Ovary (tissue), 9 donors: ENCODE measurements around the gene S100A2. TPM values are rescaled to one million over a fixed set of nuclear protein-coding genes. Genes with fewer than 3 reads are reported as not detected.
"Not testable (repeated sequence)": the region's sequence is repeated elsewhere in the genome, so short reads cannot be mapped to it uniquely, and the experiment has no call there.

ENCODE experiments used
- DNase-seq, 5 donors: peaks; one replicate each; pipeline ENCODE4 v3.0.0-alpha.2; 2019 to 2020
- H3K27ac ChIP-seq, 2 donors: fragments of 200-600 bp; one replicate each; pipeline versions ENCODE4 v1.5.1 to v1.8.0; 2019 to 2022
- H3K27me3 ChIP-seq: fragments of 200-600 bp; one replicate; pipeline ENCODE4 v1.8.0; 2022
- H3K36me3 ChIP-seq: fragments of 200-600 bp; sonication (generic); one replicate; pipeline ENCODE4 v1.5.1; 2019
- H3K4me1 ChIP-seq: one replicate; pipeline ENCODE4 v1.8.1; 2013; ENCODE audit warnings: mild to moderate bottlenecking, moderate library complexity; ENCODE audit not compliant: insufficient read depth
- H3K4me3 ChIP-seq: fragments of 200-600 bp; sonication (generic); one replicate; pipeline ENCODE4 v1.5.1; 2017
- H3K9me3 ChIP-seq, 2 donors: fragments of 200-600 bp in 1 of 2; sonication (generic) in 1 of 2; one replicate each; pipeline versions ENCODE4 v1.5.1 to v1.8.1; 2013 to 2019; ENCODE audit warnings: mild to moderate bottlenecking in 1 of 2, moderate library complexity in 1 of 2
- CTCF ChIP-seq, 3 donors: fragments of 450-650 bp in 2 of 3; fragments of 200-600 bp in 1 of 3; IDR thresholded peaks; one replicate each; pipeline versions ENCODE4 v1.5.1 to v1.8.0; 2016 to 2022; ENCODE audit warnings: antibody characterized with exemption in 3 of 3, mild to moderate bottlenecking in 1 of 3
- EP300 ChIP-seq: sonication (generic); formaldehyde crosslinking; IDR thresholded peaks from one replicate; pipeline ENCODE4 v1.6.1; 2017; ENCODE audit warnings: antibody characterized with exemption
- POLR2A ChIP-seq: fragments of 450-650 bp; IDR thresholded peaks from one replicate; pipeline ENCODE4 v1.6.1; 2017; ENCODE audit warnings: antibody characterized with exemption, mild to moderate bottlenecking, moderate library complexity
- WGBS, 3 donors: extraction: QIAGEN DNeasy Blood & Tissue Kit in 1 of 3; methylation state at CpG; one replicate each; pipeline versions ENCODE4 v1.1.5 to v1.1.7; 2013 to 2017; 5-methylcytosine and 5-hydroxymethylcytosine counted together
- intact Hi-C, 4 donors: fragments of 100-400 bp; cut with DNase I; formaldehyde crosslinking; loops; one replicate each; pipeline versions ENCODE4 v1.11.0 to v1.15.1; 2022 to 2023
- polyA plus RNA-seq, 2 donors: library from polyadenylated mRNA; stranded (reverse); fragments of 200-250 nt in 1 of 2; fragments of 350-450 nt in 1 of 2; fragmentation: Illumina TruSeq in 1 of 2; extraction: RNeasy Lipid Tissue Mini Kit (QIAGEN cat#74804) in 1 of 2; gene quantifications; one replicate each; pipeline ENCODE4 v1.2.3, GENCODE V29; 2013 to 2014
- total RNA-seq, 7 donors: library from RNA; depleted of rRNA in 2 of 7; stranded (reverse); fragments of >200 nt in 2 of 7; fragmentation: NEBNext Ultra II Directional in 3 of 7; extraction: Animal tissue kit (Norgen Biotek cat#: 25700) in 3 of 7; gene quantifications; one replicate each; pipeline versions ENCODE4 v1.1.0 to v1.2.4, GENCODE V29; 2016 to 2023
- donor health status: DM: no; HTN: no; CAD: no; lungs with moderate emphysema.
- donor health status: DM: no; HTN: no; CAD: no.
- donor health status: Bipolar disorder and iron deficiency.
- donor health status: DM: yes; HTN: yes; CAD: no.
- donor health status: DM: no; HTN: no; CAD: no.
- donor health status: DM: yes; HTN: yes; CAD: no.

Gene S100A2
- total and polyA plus RNA-seq, 9 donors: 0.61 to 4.0 (median 1.8) TPM; not detected in 2

GRCh38 chr1:153588482-153588881 lies 22.8 kb upstream of the S100A2 start:
- 15 to 39% (median 27%) methylated on average over 2 of the region's 2 CpGs for WGBS, 3 donors
- intact Hi-C loops: no loop called here
- Histone ChIP-seq H3K4me3 (no peak overlapping the region), H3K9me3 (no peaks in the 10 kb centered on the region), H3K4me1 (peaks cover 18% of the 10 kb centered on the region), H3K27ac (no peak overlapping the region), H3K27me3 (no peaks in the 10 kb centered on the region), H3K36me3 (no peaks in the 10 kb centered on the region)
- no peak for DNase-seq
- no peak for TF ChIP-seq POLR2A
- TF ChIP-seq CTCF (IDR thresholded peaks at IDR 0.05): no peak
- no peak for TF ChIP-seq EP300

GRCh38 chr1:153588033-153588432 lies 22.4 kb upstream of the S100A2 start:
- WGBS, 3 donors: 64 to 81% (median 72%) methylated on average over 10 of the region's 10 CpGs
- DNase-seq, H3K27me3 ChIP-seq, H3K36me3 ChIP-seq, H3K9me3 ChIP-seq, H3K4me3 ChIP-seq, H3K27ac ChIP-seq, intact Hi-C loops: not testable (repeated sequence)
- H3K4me1 ChIP-seq: peaks cover 16% of the 10 kb centered on the region

GRCh38 chr1:153587314-153587713 lies 21.7 kb upstream of the S100A2 start:
- TF ChIP-seq POLR2A: no peak
- TF ChIP-seq EP300: no peak
- no peak for TF ChIP-seq CTCF (IDR thresholded peaks at IDR 0.05)
- Histone ChIP-seq H3K27ac (no peak overlapping the region), H3K9me3 (no peaks in the 10 kb centered on the region), H3K4me1 (peaks cover 15% of the 10 kb centered on the region), H3K4me3 (no peak overlapping the region), H3K27me3 (no peaks in the 10 kb centered on the region), H3K36me3 (no peaks in the 10 kb centered on the region)
- WGBS, 3 donors: 8 to 36% (median 21%) methylated on average over 5 of the region's 5 CpGs
- no peak for DNase-seq
- intact Hi-C loops: no loop called here

GRCh38 chr1:153586347-153586746 lies 20.7 kb upstream of the S100A2 start:
- H3K36me3 ChIP-seq: no peaks in the 10 kb centered on the region
- no peaks in the 10 kb centered on the region for H3K27me3 ChIP-seq
- no peaks in the 10 kb centered on the region for H3K9me3 ChIP-seq
- intact Hi-C loops: no loop called here
- H3K27ac ChIP-seq: no peak overlapping the region
- no peak overlapping the region for H3K4me3 ChIP-seq
- TF ChIP-seq CTCF (IDR thresholded peaks at IDR 0.05): no peak
- peaks cover 15% of the 10 kb centered on the region for H3K4me1 ChIP-seq
- DNase-seq: no peak
- 42 to 50% (median 43%) methylated on average over 1 of the region's 1 CpG for WGBS, 3 donors

GRCh38 chr1:153585006-153585405 lies 19.4 kb upstream of the S100A2 start:
- intact Hi-C loops: no loop called here
- whole genome bisulfite sequencing, 3 donors: 4 to 31% (median 12%) methylated on average over 1 of the region's 1 CpG
- H3K27me3 ChIP-seq: no peaks in the 10 kb centered on the region
- no peaks in the 10 kb centered on the region for H3K9me3 ChIP-seq
- H3K27ac ChIP-seq: peak overlapping the region; percentile 54 to 56
- no peak for DNase-seq
- TF ChIP-seq EP300 (no peak), CTCF (IDR thresholded peaks at IDR 0.05) (no peak), POLR2A (no peak)
- H3K4me3 ChIP-seq: no peak overlapping the region
- no peaks in the 10 kb centered on the region for H3K36me3 ChIP-seq
- H3K4me1 ChIP-seq: peaks cover 15% of the 10 kb centered on the region
